K562 (cell line): ENCODE measurements around the gene ANAPC2. TPM values are rescaled to one million over a fixed set of nuclear protein-coding genes. Genes with fewer than 3 reads are reported as not detected.

Source experiments
- ATAC-seq: fragments of 200-7000 bp; cut with Tn5 transposase; 3 replicates; pipeline ENCODE4 v1.9.1; 2020; ENCODE audit warnings: moderate library complexity
- BruUV-seq: library from RNA; stranded (reverse); fragments of 400-500 nt; replicated peaks from 2 replicates; lab custom pipeline; 2021; lab: Mats Ljungman, UMichigan
- CTCF ChIA-PET: fragments of 300-600 bp; formaldehyde crosslinking; extraction: SDS; loops from one replicate; lab custom pipeline; 2021; ENCODE audit warnings: low intra/inter-chr PET ratio; lab: Yijun Ruan, JAX
- POLR2A ChIA-PET: fragments of 300-600, 350-650 bp; sonication (Branson Sonifier 250); formaldehyde crosslinking; extraction: SDS; loops from one replicate; lab custom pipeline; 2021; ENCODE audit warnings: antibody characterized with exemption, inconsistent platforms; lab: Yijun Ruan, JAX
- DNase-seq, 4 experiments: peaks; one replicate each; pipeline versions ENCODE4 v3.0.0 to v3.0.0-alpha.2; 2011 to 2018; ENCODE audit warnings: low spot score in 3 of 4, mixed read lengths in 3 of 4; ENCODE audit errors: extremely low read depth in 1 of 4
- FAIRE-seq: peaks from 2 replicates; lab custom pipeline; 2011; peaks lifted over from hg19 to GRCh38; lab: Jason Lieb, UNC
- H2AFZ ChIP-seq: 2 replicates; pipeline ENCODE4 v1.6.0; 2011; ENCODE audit warnings: low read depth, low read length, control low read depth, inconsistent platforms
- H3K27ac ChIP-seq: fragments of 200-600 bp; 3 replicates; pipeline ENCODE4 v1.8.0; 2011; ENCODE audit warnings: low read depth, mild to moderate bottlenecking, control low read depth, inconsistent platforms, low read length, moderate library complexity, mixed read lengths; ENCODE audit errors: extremely low read depth
- H3K27me3 ChIP-seq, 2 experiments: fragments of 300-600 bp in 1 of 2; 2 replicates in 1 of 2; 3 replicates in 1 of 2; pipeline versions ENCODE4 v1.6.0 to v1.8.0; 2011; ENCODE audit warnings: inconsistent platforms in 2 of 2, low read length in 2 of 2, mild to moderate bottlenecking in 1 of 2, mixed read lengths in 1 of 2, moderate library complexity in 1 of 2; ENCODE audit not compliant: control insufficient read depth in 2 of 2, insufficient read depth in 2 of 2
- H3K36me3 ChIP-seq: fragments of 300-600 bp; 3 replicates; pipeline ENCODE4 v1.8.0; 2011; ENCODE audit warnings: mild to moderate bottlenecking, low read length, inconsistent platforms; ENCODE audit not compliant: control insufficient read depth, insufficient read depth
- H3K4me1 ChIP-seq, 2 experiments: fragments of 200-600 bp in 1 of 2; replicated peaks in 1 of 2; 2 replicates in 1 of 2; 3 replicates in 1 of 2; pipeline versions ENCODE4 v1.5.1 to v1.8.0; 2011; ENCODE audit warnings: inconsistent platforms in 2 of 2, low read length in 2 of 2, mild to moderate bottlenecking in 1 of 2, mixed read lengths in 1 of 2, moderate library complexity in 1 of 2; ENCODE audit not compliant: control insufficient read depth in 2 of 2, insufficient read depth in 2 of 2
- H3K4me2 ChIP-seq: 2 replicates; pipeline ENCODE4 v1.6.1; 2011; ENCODE audit warnings: low read length, control low read depth, inconsistent platforms, mixed read lengths; ENCODE audit not compliant: insufficient read depth
- H3K4me3 ChIP-seq: fragments of 200-600 bp; sonication (generic), shearing (Covaris generic); 2 replicates; pipeline ENCODE4 v1.5.1; 2016; ENCODE audit warnings: control low read depth, inconsistent platforms
- H3K79me2 ChIP-seq: fragments of 200-600 bp; 3 replicates; pipeline ENCODE4 v1.8.0; 2011; ENCODE audit warnings: low read length, inconsistent platforms; ENCODE audit not compliant: control insufficient read depth, insufficient read depth
- H3K9ac ChIP-seq, 2 experiments: 2 replicates each; pipeline versions ENCODE4 v1.6.0 to v1.6.1; 2011; ENCODE audit warnings: low read depth in 2 of 2, low read length in 2 of 2, control low read depth in 1 of 2, inconsistent platforms in 1 of 2, mild to moderate bottlenecking in 1 of 2, mixed read lengths in 1 of 2; ENCODE audit not compliant: insufficient read depth in 1 of 2
- H3K9me1 ChIP-seq: one replicate; pipeline ENCODE4 v1.6.0; 2011; ENCODE audit warnings: inconsistent platforms, mild to moderate bottlenecking, low read length, moderate library complexity; ENCODE audit not compliant: control insufficient read depth, insufficient read depth
- H3K9me3 ChIP-seq: replicated peaks from 2 replicates; pipeline ENCODE4 v1.5.1; 2011; ENCODE audit warnings: low read depth, low read length, inconsistent platforms; ENCODE audit not compliant: control insufficient read depth, insufficient read depth
- H4K20me1 ChIP-seq: replicated peaks from 2 replicates; pipeline ENCODE4 v1.6.1; 2011; ENCODE audit warnings: low read length, inconsistent platforms, mixed read lengths; ENCODE audit not compliant: control insufficient read depth, insufficient read depth
- BMI1 ChIP-seq: fragments of 150-350 bp; IDR thresholded peaks from 2 replicates; pipeline ENCODE4 v1.6.1; 2014; ENCODE audit warnings: low read length
- JUND ChIP-seq, 2 experiments: IDR thresholded peaks; 2 replicates in 1 of 2; 3 replicates in 1 of 2; pipeline ENCODE4 v1.6.1; 2011; ENCODE audit warnings: borderline replicate concordance in 2 of 2, low read depth in 2 of 2, low read length in 2 of 2, improper control_type of control experiment in 1 of 2, missing biosample characterization in 1 of 2, missing genetic modification characterization in 1 of 2, missing genetic modification reagents in 1 of 2
- LEF1 ChIP-seq: fragments of 450-650 bp; IDR thresholded peaks from 2 replicates; pipeline ENCODE4 v1.6.1; 2016; ENCODE audit warnings: mild to moderate bottlenecking
- RB1 ChIP-seq: fragments of 450-650 bp; IDR thresholded peaks from 2 replicates; pipeline ENCODE4 v1.6.1; 2017; ENCODE audit warnings: low read depth, mild to moderate bottlenecking
- RBFOX2 ChIP-seq: fragments of 200-400 bp; formaldehyde crosslinking; IDR thresholded peaks from 2 replicates; pipeline ENCODE4 v1.6.1; 2017; ENCODE audit warnings: low read depth, mild to moderate bottlenecking, low read length, moderate library complexity
- WGBS: fragments of 100-300 bp; shearing (Covaris generic); methylation state at CpG from one replicate; pipeline ENCODE4 v1.1.6; 2016; ENCODE audit warnings: low coverage, mixed read lengths; ENCODE audit not compliant: insufficient coverage; ENCODE audit errors: missing lambda C conversion rate; 5-methylcytosine and 5-hydroxymethylcytosine counted together
- in situ Hi-C: fragments of 300-500 bp; cut with MboI; formaldehyde crosslinking; loops from 4 replicates; pipeline ENCODE4 v1.15.0; 2018; ENCODE audit warnings: inconsistent platforms, mixed read lengths
- intact Hi-C: fragments of 100-400 bp; cut with micrococcal nuclease; formaldehyde crosslinking; loops from 2 replicates; pipeline ENCODE4 v1.14.2; 2022
- polyA plus RNA-seq, 8 experiments: library from polyadenylated mRNA; depleted of rRNA in 4 of 8; stranded (reverse) in 5 of 8; unstranded in 3 of 8; fragments of >200 nt; fragmentation: Nextera tagmentation in 2 of 8; fragmentation: Illumina TruSeq in 1 of 8; extraction: Ambion mirVana in 2 of 8; extraction: Trizol in 1 of 8; gene quantifications; 2 replicates each; pipeline versions ENCODE4 v1.2.1 to v1.2.3, GENCODE V29; 2011 to 2014; ENCODE audit warnings: inconsistent platforms in 1 of 8, missing spikeins in 1 of 8
- total RNA-seq, 7 experiments: library from RNA; depleted of rRNA in 6 of 7; stranded (reverse); fragments of >200 nt in 6 of 7; fragmentation: Illumina TruSeq in 2 of 7; extraction: Trizol in 2 of 7; gene quantifications; 2 replicates each; pipeline versions ENCODE4 v1.2.1 to v1.2.3, GENCODE V29; 2011 to 2021; ENCODE audit warnings: low replicate concordance in 1 of 7

ANAPC2 gene
- total and polyA plus RNA-seq, 9 of the 15 experiments (the other 6 are each of a cell fraction or from before 2014, with no cell fraction given): 0.11 to 56.5 (median 17.1) TPM; not detected in 1

DNA sequence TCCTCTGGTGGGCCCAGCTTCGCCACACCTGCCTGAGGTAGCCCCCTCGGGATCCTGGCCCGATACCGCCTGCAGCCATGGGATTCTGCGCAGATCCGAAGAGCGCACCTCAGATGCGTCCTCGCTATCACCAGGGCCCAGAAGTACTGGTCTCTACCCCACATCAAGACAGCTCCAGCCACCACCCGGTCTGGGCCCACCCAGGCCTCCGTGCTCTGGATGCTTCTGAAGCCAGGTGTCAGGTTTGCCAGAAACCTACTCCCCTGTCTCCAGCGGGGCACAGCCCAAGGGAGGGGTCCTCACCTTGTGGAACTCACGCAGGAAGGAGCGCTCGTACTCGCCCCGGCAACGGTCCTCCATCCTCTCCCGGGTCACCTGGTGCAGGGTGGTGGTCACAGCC, 2.4 kb downstream of the ANAPC2 start (continued):
- TF ChIP-seq LEF1: no peak
- TF ChIP-seq RB1: no peak
- no peak for TF ChIP-seq JUND (IDR thresholded peaks at IDR 0.05; ENCODE audit: borderline replicate concordance, low read depth, low read length)
- TF ChIP-seq JUND (tag; IDR thresholded peaks at IDR 0.05; ENCODE audit: borderline replicate concordance, low read depth, low read length): no peak
- TF ChIP-seq RBFOX2: 0 out of 2 replicates have a peak, but pooled peaks have one; percentile 15
- TF ChIP-seq, all 486 proteins: peak for 1

DNA sequence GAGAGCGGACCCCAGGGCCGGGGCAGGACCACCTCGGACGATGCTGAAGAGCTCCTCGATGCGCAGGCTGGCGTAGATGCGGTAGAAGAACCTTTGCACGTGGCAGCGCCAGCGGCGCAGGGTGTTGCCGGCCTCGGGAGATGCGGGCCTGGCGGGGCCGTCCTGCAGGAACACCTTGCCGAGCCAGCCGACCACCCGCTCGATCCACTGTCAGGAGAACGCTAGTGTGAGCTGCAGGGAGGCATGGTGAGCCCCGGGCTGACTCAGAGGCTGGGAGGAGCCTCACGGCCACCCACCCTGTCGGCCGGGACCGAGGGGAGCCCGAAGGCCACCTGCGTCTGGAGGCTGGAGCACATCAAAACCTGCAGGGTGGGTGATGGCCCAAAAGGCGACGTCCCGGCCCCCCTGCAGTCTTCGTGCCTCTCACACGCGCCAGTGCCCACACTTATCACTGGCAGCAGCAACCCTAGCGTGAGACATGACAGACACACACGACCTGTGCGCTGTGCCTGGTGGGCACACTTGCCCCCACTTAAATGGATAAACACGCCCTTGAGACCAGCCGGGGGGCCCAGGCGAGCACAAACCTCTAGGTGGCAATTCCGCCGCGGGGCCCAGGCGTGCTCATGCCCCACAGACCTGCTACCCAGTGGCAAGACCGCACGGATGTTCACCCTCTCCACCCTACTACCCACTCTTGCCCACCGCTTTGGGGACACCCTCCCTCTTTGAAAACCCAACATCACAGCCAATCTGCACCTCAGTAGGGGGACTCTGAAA, 3.3 kb downstream of the ANAPC2 start:
- ChIA-PET CTCF (no interaction called here), POLR2A (interaction anchor here (0.5 to 1.0 kb wide), 2 partner anchors 9 to 12 kb away, joined by 3 to 9 read pairs; no protein-coding TSS in a partner anchor)
- FAIRE-seq (no peak), DNase-seq (no peak), ATAC-seq (no peak)
- H3K4me2 ChIP-seq: no peak overlapping the region
- H3K9me3 ChIP-seq: no peaks in the 10 kb centered on the region
- 93% methylated on average over 39 of the region's 48 CpGs for WGBS
- intact Hi-C loops (no loop called here), in situ Hi-C loops (loop anchor here (5.0 kb wide), 1 partner anchor 42 kb away; the partner anchor contains the start of genes CYSRT1 and RNF224)
- H3K36me3 ChIP-seq: peaks cover 72% of the 10 kb centered on the region; the same call in 2 of the 3 replicates
- H3K27ac ChIP-seq: no peak overlapping the region
- no peaks in the 10 kb centered on the region for H3K9me1 ChIP-seq
- H3K4me1 ChIP-seq: peaks cover 18 to 79% of the 10 kb centered on the region in 2 experiments
- no peak overlapping the region for H2AFZ ChIP-seq
- H3K4me3 ChIP-seq: no peak overlapping the region
- peaks cover 8% of the 10 kb centered on the region for H4K20me1 ChIP-seq
- H3K27me3 ChIP-seq: no peaks in the 10 kb centered on the region
- peak overlapping the region in 1 of 2 experiments; percentile 41; a peak in 1 of 4 replicates for H3K9ac ChIP-seq
- peaks cover 36% of the 10 kb centered on the region for H3K79me2 ChIP-seq
- no peak for TF ChIP-seq BMI1
- 0 out of 2 replicates have a peak, but pooled peaks have one; percentile 15 for TF ChIP-seq RBFOX2
- BruUV-seq: no TSS peak
